Activated CD4-positive, alpha-beta T cell treated with anti-CD3 and anti-CD28 coated beads, Interleukin-2, amount 50 U/mL, for 1 hour (primary cell): ENCODE measurements around the gene BRD3OS.

ENCODE experiments used
- DNase-seq: peaks from one replicate; pipeline ENCODE4 v3.0.0-alpha.2; 2020

The BRD3OS gene

DNA sequence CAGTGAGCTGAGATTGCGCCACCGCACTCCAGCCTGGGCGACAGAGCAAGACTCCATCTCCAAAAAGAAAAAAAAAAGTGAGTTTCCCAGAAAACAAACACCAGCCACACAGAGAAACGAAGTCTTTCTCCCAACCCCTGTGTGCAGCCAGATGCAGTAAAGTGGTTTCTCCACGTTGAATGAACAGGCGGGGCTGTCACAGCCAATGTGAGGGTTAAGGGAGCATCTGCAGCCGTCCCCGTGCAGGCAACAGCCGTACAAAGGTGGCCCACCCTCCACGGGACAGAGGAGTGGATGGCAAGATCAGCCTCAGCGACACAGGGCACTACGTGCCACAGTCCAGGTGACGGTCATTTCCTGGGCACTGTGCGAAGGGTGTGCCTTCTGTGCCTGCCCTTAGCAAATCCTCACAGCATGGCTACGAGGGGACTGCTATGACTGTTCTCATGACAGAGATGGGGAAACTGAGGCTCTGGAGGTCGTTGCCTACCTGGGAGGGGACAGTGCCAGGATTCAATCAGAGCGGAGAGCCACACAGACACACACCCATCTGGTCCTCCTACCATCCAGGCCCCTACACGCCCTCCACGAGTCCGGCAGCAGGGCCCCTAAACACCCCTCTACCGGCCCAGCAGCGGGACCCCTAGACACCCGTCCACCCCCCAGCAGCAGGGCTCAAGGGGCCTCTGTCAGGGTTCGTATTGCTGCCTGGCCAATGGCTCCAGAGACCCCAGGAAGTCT, 35.5 kb upstream of the BRD3OS start:
- no peak for DNase-seq

DNA sequence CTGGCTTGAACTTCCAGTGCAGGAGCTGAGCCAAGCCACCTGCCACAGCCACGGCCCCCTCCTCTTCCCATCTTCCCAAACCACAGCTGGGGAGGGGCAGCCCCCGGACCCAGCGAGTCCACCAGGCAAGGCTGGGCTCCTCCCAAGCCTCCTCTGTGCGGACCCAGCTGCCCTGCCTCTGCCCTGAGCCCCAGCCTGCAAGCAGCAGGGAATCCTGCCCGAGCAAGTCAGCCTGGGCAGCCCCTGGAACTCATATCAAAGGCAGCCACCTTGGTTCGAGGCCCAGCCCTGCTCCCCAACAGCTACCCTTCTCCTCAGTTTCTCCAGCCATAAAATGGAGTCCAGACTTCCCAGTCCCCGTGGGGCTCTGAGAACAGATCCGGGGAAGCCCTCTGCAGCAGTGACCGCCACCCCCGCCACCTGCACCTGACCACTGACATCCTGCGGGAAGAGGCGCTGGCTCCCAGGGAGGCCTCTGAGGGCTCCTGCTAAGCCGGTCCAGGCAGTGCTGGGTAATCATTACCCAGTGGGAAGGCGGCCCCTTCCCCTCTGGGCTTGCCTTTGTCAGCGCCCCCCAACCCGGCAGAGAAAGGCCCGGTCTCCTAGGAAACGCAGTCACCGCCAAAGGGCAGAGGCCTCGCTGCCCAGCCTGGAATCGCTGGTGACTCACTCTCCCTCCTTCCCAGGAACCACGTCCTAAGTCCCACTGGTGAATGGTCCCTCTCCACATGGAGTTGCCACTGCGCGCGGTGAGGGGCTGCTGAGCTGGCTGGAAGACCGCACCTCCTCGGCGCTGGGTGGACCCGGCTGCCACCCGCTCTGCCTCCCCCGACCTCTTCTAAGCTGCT, 34.7 kb upstream of the BRD3OS start:
- no peak for DNase-seq

DNA sequence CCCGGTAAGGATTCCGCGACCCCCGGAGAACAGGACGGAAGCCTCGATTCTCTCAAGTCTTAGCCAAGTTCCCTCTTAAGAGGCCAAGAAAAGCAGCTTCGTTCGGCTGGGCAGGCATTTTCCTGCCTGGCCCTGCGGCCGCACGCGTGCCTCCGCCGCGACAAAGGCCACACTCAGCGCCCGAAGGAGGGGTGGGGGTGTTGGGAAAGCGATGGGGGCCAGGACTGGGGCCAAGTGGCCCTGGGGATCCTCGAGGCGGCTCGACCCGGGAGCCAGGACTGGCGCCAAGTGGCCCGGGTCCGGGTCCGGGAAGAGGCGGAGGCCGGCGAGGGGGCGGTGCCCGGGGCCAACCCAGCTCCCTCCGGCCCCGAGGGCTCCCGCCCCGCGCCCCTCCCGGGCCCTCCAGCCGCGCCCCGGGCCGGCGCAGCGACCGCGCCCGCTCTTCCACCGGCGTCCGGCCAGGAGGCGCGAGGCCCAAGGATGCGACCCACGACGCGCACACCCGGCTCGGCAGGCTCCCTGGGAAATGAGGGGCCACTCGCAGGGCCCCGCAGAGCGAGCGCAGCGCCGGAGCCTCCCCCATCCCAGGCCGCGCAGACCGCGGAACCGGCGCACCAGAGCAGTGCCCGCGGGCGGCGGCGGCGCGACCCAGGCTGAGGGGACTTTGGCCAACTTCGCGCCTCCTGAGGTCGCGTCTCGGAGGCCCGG, 33.9 kb upstream of the BRD3OS start:
- no peak for DNase-seq

- DNase-seq = no peak
Measured at GRCh38 chr9:133991964-133992779, 33.1 kb upstream of the BRD3OS start, which contains the start of gene VAV2. Gene VAV2 (minus strand): TSS chr9:133992324. CDS start chr9:133992278, 46 bp downstream.

DNA sequence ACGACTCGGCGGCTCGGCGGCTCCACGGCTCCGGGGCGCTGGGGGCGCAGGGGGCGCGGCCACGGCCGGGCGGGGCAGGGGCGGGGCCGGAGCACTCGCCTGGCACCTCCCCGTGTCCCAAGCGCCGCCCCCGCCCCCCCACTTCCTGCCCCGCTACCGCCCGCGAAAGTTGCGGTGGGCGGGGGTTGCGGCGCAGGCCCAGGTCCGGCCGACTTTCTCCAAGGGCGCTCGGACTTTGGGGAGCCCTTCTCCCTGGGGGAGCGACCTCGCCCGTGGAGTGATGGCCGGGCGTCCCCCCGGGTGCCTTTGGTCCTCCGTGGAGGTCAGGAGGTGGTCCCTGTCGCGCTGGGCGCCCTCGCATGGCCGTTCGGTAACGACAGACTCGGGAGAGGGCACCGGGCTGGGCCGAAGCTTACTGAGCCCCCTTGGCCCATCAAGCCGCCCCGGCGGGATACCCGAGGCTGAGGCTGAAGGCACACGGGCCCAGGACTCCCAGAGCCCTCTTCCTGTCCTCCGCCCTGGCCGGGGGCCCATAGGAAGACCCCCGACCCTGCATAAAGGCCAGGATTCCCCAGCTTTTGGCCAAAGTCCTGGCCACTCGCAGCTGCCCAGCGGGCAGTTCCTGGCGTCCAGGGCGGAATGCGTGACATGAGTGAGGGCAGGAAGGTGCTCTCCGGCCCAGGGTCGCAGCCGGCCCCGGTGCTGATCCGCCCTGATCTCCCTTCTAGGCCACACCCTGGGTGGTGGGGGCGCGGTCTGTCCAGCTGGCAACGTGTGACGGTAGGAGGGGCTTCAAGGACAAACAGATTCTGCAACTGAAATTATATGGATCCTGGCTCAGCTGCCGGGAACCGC, 32.3 kb upstream of the BRD3OS start:
- DNase-seq = peak; percentile 69

GRCh38 chr9:133993635-133994253, 31.5 kb upstream of the BRD3OS start:
- DNase-seq = no peak

- DNase-seq = peak; percentile 73
Measured at GRCh38 chr9:133994353-133995011, 30.8 kb upstream of the BRD3OS start.

- no peak for DNase-seq
Measured at GRCh38 chr9:133995012-133995896, 30.0 kb upstream of the BRD3OS start.

- no peak for DNase-seq
Measured at GRCh38 chr9:133996531-133997520, 28.5 kb upstream of the BRD3OS start.

- DNase-seq = no peak
Measured at GRCh38 chr9:133997584-133997983, 27.7 kb upstream of the BRD3OS start.

DNA sequence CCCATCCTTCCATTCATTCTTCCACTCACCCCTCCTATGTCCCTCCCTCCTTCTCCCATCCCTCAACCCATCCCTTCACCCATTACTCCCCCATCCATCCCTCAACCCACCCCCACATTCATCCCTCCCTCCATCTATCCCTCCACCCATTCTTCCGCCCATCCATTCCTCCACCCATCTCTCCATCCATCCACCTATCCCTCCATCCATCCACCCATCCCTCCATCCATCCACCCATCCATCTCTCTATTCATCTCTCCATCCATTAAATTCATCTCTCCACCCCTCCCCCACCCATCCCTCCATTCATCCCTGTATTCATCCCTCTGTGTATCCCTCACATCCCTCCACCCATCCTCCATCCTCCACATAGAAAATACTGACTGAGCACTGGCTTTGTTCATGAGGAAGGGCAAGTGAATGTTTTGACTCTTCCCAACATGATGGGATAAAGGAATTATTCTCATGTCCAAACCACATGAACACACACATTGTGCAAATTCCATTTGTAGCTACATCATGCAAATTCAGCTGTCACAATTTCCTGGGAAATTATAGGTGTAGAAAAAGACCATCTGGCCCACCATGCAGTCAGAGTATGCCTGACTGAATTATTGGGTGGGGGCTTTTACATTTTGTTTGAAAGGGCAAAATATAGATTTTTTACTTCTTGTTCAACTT, 26.2 kb upstream of the BRD3OS start:
- DNase-seq = no peak

GRCh38 chr9:133999851-134000265, 25.4 kb upstream of the BRD3OS start:
- no peak for DNase-seq

DNA sequence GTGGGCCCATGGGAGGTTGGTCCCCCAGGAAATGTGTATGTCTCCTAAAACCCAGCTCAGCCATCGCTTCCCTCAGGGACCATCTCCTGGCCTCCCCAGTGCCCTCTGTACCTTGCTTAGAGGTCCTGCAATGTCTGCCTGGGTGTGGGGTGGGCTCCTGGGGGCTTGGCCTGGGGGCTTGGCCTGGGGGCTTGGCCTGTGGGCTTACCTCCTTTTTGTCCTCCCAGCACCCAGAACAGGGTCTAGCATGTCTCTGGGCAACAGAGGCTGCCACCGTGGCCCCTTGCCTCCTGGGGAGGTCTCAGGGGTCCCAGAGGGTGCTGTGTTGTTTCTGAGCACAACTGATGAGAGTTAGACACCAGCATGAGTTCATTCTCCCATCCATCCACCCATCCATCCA, 22.5 kb upstream of the BRD3OS start:
- DNase-seq = no peak

- no peak for DNase-seq
Measured at GRCh38 chr9:134003237-134003636, 22.0 kb upstream of the BRD3OS start.

DNA sequence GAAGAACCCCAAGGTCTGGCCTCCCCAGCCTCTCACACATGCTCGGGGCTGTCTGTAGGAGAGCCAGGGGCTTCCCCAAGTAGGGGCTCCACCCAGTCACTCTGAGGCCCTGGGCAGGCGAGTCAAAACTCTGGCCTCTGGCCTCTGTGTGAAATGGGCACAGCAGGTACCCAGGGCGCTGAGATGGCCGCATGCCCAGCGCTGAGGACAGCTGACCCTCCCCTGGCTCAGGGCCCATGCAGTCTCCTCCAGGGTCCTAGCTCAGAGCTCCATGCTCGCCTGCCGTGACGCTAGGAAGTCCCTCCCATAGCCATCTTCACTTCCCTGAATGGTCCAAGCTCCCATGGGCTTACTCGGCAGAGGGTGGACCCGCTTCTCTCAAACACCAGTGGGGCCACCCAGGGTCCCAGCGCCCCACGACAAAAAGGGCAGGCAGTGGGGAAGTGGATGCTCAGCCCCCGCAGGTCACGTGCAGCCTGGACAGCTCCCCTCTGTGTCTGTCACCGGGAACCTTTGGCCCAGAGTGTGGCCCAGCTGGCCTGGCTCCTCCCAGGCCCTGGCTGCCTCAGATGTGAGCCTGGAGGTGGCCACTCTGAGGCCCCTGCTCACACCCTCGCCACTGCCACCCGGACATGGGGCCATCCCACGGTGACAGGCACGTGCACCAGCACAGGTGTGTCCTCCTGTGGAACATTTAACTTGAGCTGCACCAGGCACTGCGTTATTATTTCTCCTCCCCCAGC, 21.0 kb upstream of the BRD3OS start:
- DNase-seq = no peak

- no peak for DNase-seq
Measured at GRCh38 chr9:134004881-134005280, 20.4 kb upstream of the BRD3OS start.

- no peak for DNase-seq
Measured at GRCh38 chr9:134005381-134005780, 19.9 kb upstream of the BRD3OS start.
